HTR-8/SVneo (cell line): ENCODE results near the gene TRAF3.

Source experiments
- DNase-seq: peaks from one replicate; pipeline ENCODE4 v3.0.0; 2011; ENCODE audit warnings: low spot score, mixed read lengths; ENCODE audit not compliant: insufficient read length
- FAIRE-seq: peaks from 2 replicates; lab custom pipeline; 2011; peaks lifted over from hg19 to GRCh38; lab: Jason Lieb, UNC

TRAF3 gene

GRCh38 chr14:102941419-102942011 is 164.3 kb downstream of the TRAF3 start:
- no peak for FAIRE-seq
- no peak for DNase-seq

GRCh38 chr14:102942069-102942468 is 164.8 kb downstream of the TRAF3 start:
- DNase-seq: no peak
- FAIRE-seq: no peak

- no peak for FAIRE-seq
- DNase-seq: no peak
These were observed 166.2 kb downstream of the TRAF3 start for GRCh38 chr14:102943454-102943853.

- no peak for FAIRE-seq
- no peak for DNase-seq
These were observed 166.7 kb downstream of the TRAF3 start for GRCh38 chr14:102943979-102944378.

- FAIRE-seq (no peak), DNase-seq (no peak)
These were observed 167.4 kb downstream of the TRAF3 start for GRCh38 chr14:102944448-102945330.

GRCh38 chr14:102945346-102946130 is 168.3 kb downstream of the TRAF3 start:
- no peak for DNase-seq
- no peak for FAIRE-seq

GRCh38 chr14:102947321-102948103 is 170.3 kb downstream of the TRAF3 start:
- no peak for FAIRE-seq
- DNase-seq: no peak

GRCh38 chr14:102948698-102949061 is 171.4 kb downstream of the TRAF3 start:
- no peak for FAIRE-seq
- no peak for DNase-seq

- DNase-seq (no peak), FAIRE-seq (no peak)
These were observed 172.0 kb downstream of the TRAF3 start for GRCh38 chr14:102949062-102949800.

- DNase-seq (no peak), FAIRE-seq (no peak)
These were observed 172.7 kb downstream of the TRAF3 start for GRCh38 chr14:102949801-102950451.

GRCh38 chr14:102951034-102951433 is 173.8 kb downstream of the TRAF3 start:
- FAIRE-seq: no peak
- DNase-seq: no peak

GRCh38 chr14:102951799-102952198 is 174.6 kb downstream of the TRAF3 start:
- DNase-seq: no peak
- FAIRE-seq: no peak

GRCh38 chr14:102952276-102952675 is 175.0 kb downstream of the TRAF3 start:
- FAIRE-seq: no peak

GRCh38 chr14:102953100-102953499 is 175.9 kb downstream of the TRAF3 start:
- FAIRE-seq (no peak), DNase-seq (no peak)

More at GRCh38 chr14:102952276-102952675, 175.0 kb downstream of the TRAF3 start:
- DNase-seq: no peak

- FAIRE-seq: no peak
- DNase-seq: no peak
These were observed 177.0 kb downstream of the TRAF3 start for GRCh38 chr14:102954081-102954789.

GRCh38 chr14:102955636-102956408 is 178.6 kb downstream of the TRAF3 start:
- no peak for DNase-seq
- FAIRE-seq: no peak

GRCh38 chr14:102957222-102957621 is 180.0 kb downstream of the TRAF3 start:
- no peak for FAIRE-seq
- DNase-seq: no peak

GRCh38 chr14:102958461-102958860 is 181.2 kb downstream of the TRAF3 start:
- DNase-seq: no peak
- FAIRE-seq: no peak
